Muscle of leg (tissue), 11 donors: ENCODE data around the gene GALNTL6. TPM values are rescaled to one million over a fixed set of nuclear protein-coding genes. Genes with fewer than 3 reads are reported as not detected.

Source experiments
- DNase-seq: peaks from one replicate; pipeline ENCODE4 v3.0.0; 2013
- H3K27ac ChIP-seq: one replicate; pipeline ENCODE4 v1.5.1; 2013; ENCODE audit warnings: mild to moderate bottlenecking, low read length, control low read depth
- H3K27me3 ChIP-seq: one replicate; pipeline ENCODE4 v1.6.1; 2013; ENCODE audit warnings: low read length; ENCODE audit not compliant: control insufficient read depth, insufficient read depth
- H3K36me3 ChIP-seq: one replicate; pipeline ENCODE4 v1.6.1; 2013; ENCODE audit warnings: low read length; ENCODE audit not compliant: control insufficient read depth, insufficient read depth
- H3K4me1 ChIP-seq: one replicate; pipeline ENCODE4 v1.6.1; 2013; ENCODE audit warnings: low read length; ENCODE audit not compliant: control insufficient read depth, insufficient read depth
- H3K4me3 ChIP-seq: one replicate; pipeline ENCODE4 v1.5.1; 2013; ENCODE audit warnings: low read length, control low read depth
- H3K9me3 ChIP-seq: replicated peaks from 2 replicates; pipeline ENCODE4 v1.6.1; 2013; ENCODE audit warnings: low read depth, low read length; ENCODE audit not compliant: control insufficient read depth
- WGBS: methylation state at CpG from one replicate; pipeline ENCODE4 v1.1.5; 2013; ENCODE audit warnings: missing lambda C conversion rate; ENCODE audit not compliant: insufficient coverage; 5-methylcytosine and 5-hydroxymethylcytosine counted together
- polyA plus RNA-seq, 8 donors: library from polyadenylated mRNA; unstranded; fragments of 120-200 nt; gene quantifications; one replicate each; pipeline versions ENCODE4 v1.2.1 to v1.2.3, GENCODE V29; 2013; ENCODE audit warnings: inconsistent platforms in 1 of 8, low replicate concordance in 1 of 8; ENCODE audit not compliant: insufficient read length in 8 of 8, insufficient read depth in 1 of 8
- total RNA-seq: library from RNA; stranded (reverse); fragments of 120-200 nt; gene quantifications from one replicate; pipeline ENCODE4 v1.2.4, GENCODE V29; 2013

The GALNTL6 gene
- total and polyA plus RNA-seq, 9 donors, result 0.26 to 0.95 (median 0.53) TPM

- Histone ChIP-seq H3K4me1 (peaks cover 3% of the 10 kb centered on the region), H3K27ac (no peak overlapping the region), H3K27me3 (no peaks in the 10 kb centered on the region), H3K36me3 (no peaks in the 10 kb centered on the region), H3K9me3 (no peaks in the 10 kb centered on the region), H3K4me3 (no peak overlapping the region)
- 88% methylated on average over 4 of the region's 7 CpGs for WGBS
- peak; percentile 79 for DNase-seq
Observed at GRCh38 chr4:172998527-172999469, 1185.6 kb downstream of the GALNTL6 start.

DNA sequence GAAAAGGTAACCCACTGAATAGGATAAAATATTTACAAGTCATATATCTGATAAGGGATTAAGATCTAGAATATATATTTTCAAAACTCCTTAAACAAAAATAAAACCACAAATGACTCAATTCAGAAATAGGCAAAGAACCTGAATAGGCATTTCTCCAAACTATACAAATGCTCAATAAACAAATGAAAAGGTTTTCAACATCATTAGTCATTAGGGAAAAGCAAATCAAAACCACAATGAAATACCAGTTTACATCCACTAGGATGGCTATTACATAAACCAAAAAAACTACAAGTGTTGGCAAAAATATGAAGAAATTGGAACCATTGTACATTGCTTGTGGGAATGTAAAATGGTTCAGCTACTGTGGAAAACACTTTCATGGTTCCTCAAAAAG lies 1188.4 kb downstream of the GALNTL6 start:
- no peak for DNase-seq
- H3K27me3 ChIP-seq, result no peaks in the 10 kb centered on the region
- no peak overlapping the region for H3K4me3 ChIP-seq
- no peaks in the 10 kb centered on the region for H3K36me3 ChIP-seq
- H3K9me3 ChIP-seq, result no peaks in the 10 kb centered on the region
- no peak overlapping the region for H3K27ac ChIP-seq
- peaks cover 3% of the 10 kb centered on the region for H3K4me1 ChIP-seq

- no peak for DNase-seq
- H3K27me3 ChIP-seq, result no peaks in the 10 kb centered on the region
- WGBS, result 90% methylated on average over 2 of the region's 6 CpGs
- H3K9me3 ChIP-seq, result no peaks in the 10 kb centered on the region
- no peaks in the 10 kb centered on the region for H3K36me3 ChIP-seq
- H3K4me3 ChIP-seq, result no peak overlapping the region
- no peak overlapping the region for H3K27ac ChIP-seq
- peaks cover 3% of the 10 kb centered on the region for H3K4me1 ChIP-seq
Observed at GRCh38 chr4:173002830-173003561, 1189.8 kb downstream of the GALNTL6 start.

DNA sequence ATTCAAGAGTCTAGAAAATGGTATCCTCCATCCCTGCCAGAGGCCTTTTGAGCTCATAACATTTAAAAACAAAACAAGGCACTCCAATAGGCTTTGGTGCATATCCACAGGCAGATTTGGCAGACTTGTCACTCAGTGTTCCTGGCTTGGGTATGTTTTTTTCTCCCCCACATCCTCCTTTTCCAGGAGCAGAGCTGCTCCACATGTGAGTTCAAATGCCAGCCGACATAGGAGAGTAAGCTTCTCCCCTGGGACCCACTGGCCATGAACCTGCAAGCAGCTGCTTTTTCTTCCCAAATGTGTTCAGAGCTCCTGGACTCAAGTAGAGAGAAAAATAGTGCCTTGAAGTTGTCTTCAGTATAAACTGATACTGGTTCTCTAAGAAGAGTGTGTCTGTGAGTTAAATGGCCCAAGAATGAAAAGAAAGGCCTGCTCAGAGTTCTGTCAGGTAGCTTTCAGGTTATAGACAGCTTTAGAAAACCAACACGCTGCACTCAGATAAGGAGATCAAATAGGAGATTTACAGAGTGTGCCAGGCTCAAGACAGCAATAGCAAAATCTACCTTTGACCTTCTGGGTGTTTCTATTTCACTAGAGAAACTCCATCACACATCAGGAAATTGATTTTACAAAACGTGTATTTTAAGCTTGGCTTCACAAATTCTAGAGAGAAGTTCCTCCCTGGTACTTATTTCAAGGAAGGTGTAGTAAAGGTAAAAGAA lies 1192.9 kb downstream of the GALNTL6 start:
- DNase-seq, result peak; percentile 24
- H3K27me3 ChIP-seq, result no peaks in the 10 kb centered on the region
- H3K36me3 ChIP-seq, result no peaks in the 10 kb centered on the region
- WGBS, result 28% methylated on average over 2 of the region's 3 CpGs
- H3K4me1 ChIP-seq, result no peaks in the 10 kb centered on the region
- H3K27ac ChIP-seq, result no peak overlapping the region
- H3K9me3 ChIP-seq, result no peaks in the 10 kb centered on the region
- H3K4me3 ChIP-seq, result no peak overlapping the region

GRCh38 chr4:173008436-173008835 lies 1195.2 kb downstream of the GALNTL6 start:
- H3K4me1 ChIP-seq, result no peaks in the 10 kb centered on the region
- WGBS, result no CpG with 5 or more reads among the region's 3 CpGs
- H3K27me3 ChIP-seq, result no peaks in the 10 kb centered on the region
- H3K36me3 ChIP-seq, result no peaks in the 10 kb centered on the region
- H3K27ac ChIP-seq, result no peak overlapping the region
- DNase-seq, result no peak
- H3K4me3 ChIP-seq, result no peak overlapping the region
- H3K9me3 ChIP-seq, result no peaks in the 10 kb centered on the region

GRCh38 chr4:173009129-173009823 lies 1196.1 kb downstream of the GALNTL6 start:
- H3K27me3 ChIP-seq, result no peaks in the 10 kb centered on the region
- 82% methylated on average over 4 of the region's 7 CpGs for WGBS
- H3K36me3 ChIP-seq, result no peaks in the 10 kb centered on the region
- H3K4me3 ChIP-seq, result no peak overlapping the region
- peaks cover 2% of the 10 kb centered on the region for H3K4me1 ChIP-seq
- H3K9me3 ChIP-seq, result no peaks in the 10 kb centered on the region
- H3K27ac ChIP-seq, result no peak overlapping the region
- no peak for DNase-seq

DNA sequence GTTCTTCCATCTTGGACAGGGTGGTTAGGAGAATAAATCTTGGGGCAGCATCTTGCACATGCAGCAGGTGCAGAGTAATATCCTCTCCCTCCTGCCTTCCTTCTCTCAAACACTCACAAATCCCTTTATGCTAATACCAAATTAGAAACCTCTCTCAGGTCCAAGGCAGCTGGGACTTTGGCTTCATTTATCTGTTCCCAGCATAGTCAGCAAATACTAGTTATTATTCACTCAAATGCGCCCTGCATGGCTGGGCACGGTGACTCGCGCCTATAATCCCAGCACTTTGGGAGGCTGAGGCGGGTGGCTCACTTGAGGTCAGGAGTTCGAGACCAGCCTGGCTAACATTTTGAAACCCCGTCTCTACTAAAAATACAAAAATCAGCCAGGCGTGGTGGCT lies 1199.4 kb downstream of the GALNTL6 start:
- Histone ChIP-seq H3K36me3 (no peaks in the 10 kb centered on the region), H3K9me3 (no peaks in the 10 kb centered on the region), H3K27ac (no peak overlapping the region), H3K27me3 (no peaks in the 10 kb centered on the region), H3K4me3 (no peak overlapping the region), H3K4me1 (peaks cover 2% of the 10 kb centered on the region)
- 65% methylated on average over 5 of the region's 8 CpGs for WGBS
- peak; percentile 22 for DNase-seq

DNA sequence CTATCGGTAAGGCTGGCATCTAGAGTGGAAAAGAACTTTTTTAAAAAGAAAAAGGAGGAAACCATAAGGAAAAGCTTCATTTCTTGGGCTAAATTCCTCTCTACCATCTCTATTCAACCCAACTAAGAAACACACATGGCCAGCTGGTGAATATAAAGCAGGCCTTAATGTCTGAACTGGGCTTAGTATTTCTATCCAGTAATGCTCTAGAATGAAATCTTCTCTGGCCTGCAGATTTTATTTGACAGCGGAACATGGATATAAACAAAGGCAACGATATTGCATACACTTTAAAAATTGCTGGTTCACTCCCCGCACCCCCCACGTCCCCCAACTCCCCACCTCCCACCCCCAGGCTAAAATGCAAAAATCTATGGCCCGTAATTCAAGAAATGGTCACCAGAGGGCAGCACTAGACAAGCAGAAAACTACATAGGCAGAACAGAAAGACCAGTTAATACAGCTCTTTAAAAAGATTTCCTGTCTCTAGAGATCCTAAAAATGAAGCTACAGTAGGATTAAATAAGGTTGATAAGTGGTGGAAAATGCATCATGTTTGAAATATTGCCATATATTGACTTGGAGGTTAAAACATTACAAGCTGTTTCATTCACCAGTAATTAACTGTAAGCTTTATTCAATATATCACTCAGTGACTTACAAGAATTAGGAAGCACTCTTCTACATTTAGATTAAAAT lies 1200.2 kb downstream of the GALNTL6 start:
- peaks cover 2% of the 10 kb centered on the region for H3K4me1 ChIP-seq
- no peaks in the 10 kb centered on the region for H3K36me3 ChIP-seq
- H3K27ac ChIP-seq, result no peak overlapping the region
- H3K27me3 ChIP-seq, result no peaks in the 10 kb centered on the region
- DNase-seq, result peak; percentile 62
- no peak overlapping the region for H3K4me3 ChIP-seq
- H3K9me3 ChIP-seq, result no peaks in the 10 kb centered on the region
- WGBS, result no CpG with 5 or more reads among the region's 6 CpGs

GRCh38 chr4:173014113-173014558 lies 1200.9 kb downstream of the GALNTL6 start:
- no peak overlapping the region for H3K4me3 ChIP-seq
- H3K36me3 ChIP-seq, result no peaks in the 10 kb centered on the region
- WGBS, result 26% methylated on average over 3 of the region's 4 CpGs
- H3K4me1 ChIP-seq, result peaks cover 2% of the 10 kb centered on the region
- no peaks in the 10 kb centered on the region for H3K27me3 ChIP-seq
- H3K27ac ChIP-seq, result no peak overlapping the region
- DNase-seq, result peak; percentile 54
- H3K9me3 ChIP-seq, result no peaks in the 10 kb centered on the region
